ENCODE measurements around the gene BLMH.

DNA sequence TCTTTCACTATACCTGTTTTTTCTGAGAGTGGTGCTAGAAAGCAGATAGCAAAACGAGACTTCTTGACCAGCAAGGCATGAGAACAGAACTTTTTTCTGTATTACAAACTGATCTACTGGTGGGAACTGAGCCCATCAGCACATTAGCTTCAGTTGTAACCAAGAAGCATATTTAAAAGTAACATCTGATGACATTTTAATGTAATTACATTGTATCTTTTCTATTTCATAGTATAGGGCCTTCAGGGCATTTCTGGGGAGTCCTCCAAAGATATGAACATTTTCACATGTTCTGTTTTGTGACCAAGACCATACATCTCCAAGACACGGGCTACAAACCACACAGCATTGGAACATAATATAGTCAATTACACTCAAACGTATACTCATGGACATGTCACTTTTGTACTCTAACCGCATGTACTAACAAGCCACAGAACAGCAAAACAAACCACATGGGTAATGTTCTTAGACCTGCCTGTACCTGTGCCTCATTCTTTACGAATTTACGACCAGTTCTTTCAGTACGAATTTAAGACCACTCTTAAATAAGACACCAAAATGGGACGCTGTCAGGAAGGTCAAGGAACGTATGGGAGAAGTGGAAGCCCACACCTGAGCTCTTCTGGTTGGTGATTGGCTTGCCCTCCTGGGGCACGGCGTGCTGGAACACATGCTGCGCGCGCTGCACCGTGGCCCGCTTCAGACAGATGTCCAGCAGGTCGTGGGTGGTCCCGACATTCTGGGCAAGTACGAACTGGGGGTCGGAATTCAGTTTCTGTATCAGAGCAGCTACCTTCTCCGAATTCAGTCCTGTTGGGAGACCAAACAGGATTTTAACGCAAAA, 825 bp downstream of the BLMH start:
- TF ChIP-seq SUZ12 (IDR thresholded peaks at IDR 0.05; ENCODE audit: extremely low read depth, insufficient read depth, insufficient read length) (no peak), YY1 (IDR thresholded peaks at IDR 0.05; ENCODE audit: insufficient read depth, insufficient read length) (no peak)

All from NT2/D1 (cell line).